ENCODE results near the gene GORASP2. TPM values are rescaled to one million over a fixed set of nuclear protein-coding genes. Genes with fewer than 3 reads are reported as not detected.

Gene GORASP2
- total and polyA plus RNA-seq, 2 donors (not counting 1 experiment from before 2014, with no cell fraction given): 28.2 to 228 TPM

GRCh38 chr2:170922634-170923494, 6.2 kb upstream of the GORASP2 start:
- DNase-seq (ENCODE audit: low read depth in 2 of 2): no peak
- no peak for TF ChIP-seq EZH2 (IDR thresholded peaks at IDR 0.05; ENCODE audit: low read length, missing control alignments)
- no peak for TF ChIP-seq CTCF (conservative IDR thresholded peaks at IDR 0.05 in 1 of 2, IDR thresholded peaks at IDR 0.05 in 1 of 2; ENCODE audit: low read depth in 1 of 2, low read length in 2 of 2)

GRCh38 chr2:170923799-170924198, 5.3 kb upstream of the GORASP2 start:
- no peak for TF ChIP-seq EZH2 (IDR thresholded peaks at IDR 0.05; ENCODE audit: low read length, missing control alignments)
- no peak for TF ChIP-seq CTCF (conservative IDR thresholded peaks at IDR 0.05 in 1 of 2, IDR thresholded peaks at IDR 0.05 in 1 of 2; ENCODE audit: low read depth in 1 of 2, low read length in 2 of 2)
- Histone ChIP-seq H3K9me3 (ENCODE audit: control insufficient read depth, insufficient read depth, low read depth, low read length) (no peaks in the 10 kb centered on the region), H3K27me3 (ENCODE audit: control insufficient read depth, insufficient read depth, low read length) (no peaks in the 10 kb centered on the region), H3K4me3 (replicated peaks in 1 of 4; ENCODE audit: control extremely low read depth in 1 of 4, insufficient read depth in 1 of 4, low read depth in 3 of 4, low read length in 4 of 4) (no peak overlapping the region), H4K20me1 (ENCODE audit: control insufficient read depth, extremely low read depth, insufficient read depth, low read length) (no peaks in the 10 kb centered on the region), H3K79me2 (ENCODE audit: control insufficient read depth, insufficient read depth, low read length) (no peaks in the 10 kb centered on the region), H3K4me2 (ENCODE audit: extremely low read depth, insufficient read depth, low read length) (no peak overlapping the region), H3K9ac (ENCODE audit: insufficient read depth, low read length) (no peak overlapping the region), H3K27ac (ENCODE audit: insufficient read depth, low read length) (no peak overlapping the region), H3K4me1 (ENCODE audit: control insufficient read depth, extremely low read depth, insufficient read depth, low read length) (peaks cover 3% of the 10 kb centered on the region), H2AFZ (ENCODE audit: low read length) (no peak overlapping the region), H3K36me3 (ENCODE audit: control insufficient read depth, insufficient read depth, low read length) (no peaks in the 10 kb centered on the region)
- DNase-seq (ENCODE audit: low read depth in 2 of 2): no peak

More at GRCh38 chr2:170922634-170923494, 6.2 kb upstream of the GORASP2 start:
- Histone ChIP-seq H2AFZ (ENCODE audit: low read length) (no peak overlapping the region), H3K4me2 (ENCODE audit: extremely low read depth, insufficient read depth, low read length) (no peak overlapping the region), H3K27me3 (ENCODE audit: control insufficient read depth, insufficient read depth, low read length) (no peaks in the 10 kb centered on the region), H3K4me3 (replicated peaks in 1 of 4; ENCODE audit: control extremely low read depth in 1 of 4, insufficient read depth in 1 of 4, low read depth in 3 of 4, low read length in 4 of 4) (no peak overlapping the region), H3K36me3 (ENCODE audit: control insufficient read depth, insufficient read depth, low read length) (no peaks in the 10 kb centered on the region), H3K79me2 (ENCODE audit: control insufficient read depth, insufficient read depth, low read length) (no peaks in the 10 kb centered on the region), H3K9ac (ENCODE audit: insufficient read depth, low read length) (no peak overlapping the region), H3K4me1 (ENCODE audit: control insufficient read depth, extremely low read depth, insufficient read depth, low read length) (no peaks in the 10 kb centered on the region), H3K9me3 (ENCODE audit: control insufficient read depth, insufficient read depth, low read depth, low read length) (no peaks in the 10 kb centered on the region), H3K27ac (ENCODE audit: insufficient read depth, low read length) (no peak overlapping the region), H4K20me1 (ENCODE audit: control insufficient read depth, extremely low read depth, insufficient read depth, low read length) (no peaks in the 10 kb centered on the region)

GRCh38 chr2:170924969-170925368, 4.1 kb upstream of the GORASP2 start:
- Histone ChIP-seq H3K27ac (ENCODE audit: insufficient read depth, low read length) (no peak overlapping the region), H3K27me3 (ENCODE audit: control insufficient read depth, insufficient read depth, low read length) (no peaks in the 10 kb centered on the region), H3K4me2 (ENCODE audit: extremely low read depth, insufficient read depth, low read length) (no peak overlapping the region), H3K9me3 (ENCODE audit: control insufficient read depth, insufficient read depth, low read depth, low read length) (no peaks in the 10 kb centered on the region), H3K79me2 (ENCODE audit: control insufficient read depth, insufficient read depth, low read length) (peaks cover 7% of the 10 kb centered on the region), H3K36me3 (ENCODE audit: control insufficient read depth, insufficient read depth, low read length) (no peaks in the 10 kb centered on the region), H3K4me3 (replicated peaks in 1 of 4; ENCODE audit: control extremely low read depth in 1 of 4, insufficient read depth in 1 of 4, low read depth in 3 of 4, low read length in 4 of 4) (no peak overlapping the region), H2AFZ (ENCODE audit: low read length) (no peak overlapping the region), H4K20me1 (ENCODE audit: control insufficient read depth, extremely low read depth, insufficient read depth, low read length) (no peaks in the 10 kb centered on the region), H3K4me1 (ENCODE audit: control insufficient read depth, extremely low read depth, insufficient read depth, low read length) (peaks cover 3% of the 10 kb centered on the region), H3K9ac (ENCODE audit: insufficient read depth, low read length) (no peak overlapping the region)
- no peak for DNase-seq (ENCODE audit: low read depth in 2 of 2)
- no peak for TF ChIP-seq EZH2 (IDR thresholded peaks at IDR 0.05; ENCODE audit: low read length, missing control alignments)
- TF ChIP-seq CTCF (conservative IDR thresholded peaks at IDR 0.05 in 1 of 2, IDR thresholded peaks at IDR 0.05 in 1 of 2; ENCODE audit: low read depth in 1 of 2, low read length in 2 of 2): no peak
